GM21786 (cell line): ENCODE data around the gene FOCAD.
"Not testable (repeated sequence)": the region's sequence is repeated elsewhere in the genome, so short reads cannot be mapped to it uniquely, and the experiment has no call there.

Experiments used
- ATAC-seq: cut with Tn5 transposase; IDR thresholded peaks from one replicate; pipeline ENCODE4 v1.9.1; 2021; ENCODE audit not compliant: unreplicated experiment

The FOCAD gene, protein sequence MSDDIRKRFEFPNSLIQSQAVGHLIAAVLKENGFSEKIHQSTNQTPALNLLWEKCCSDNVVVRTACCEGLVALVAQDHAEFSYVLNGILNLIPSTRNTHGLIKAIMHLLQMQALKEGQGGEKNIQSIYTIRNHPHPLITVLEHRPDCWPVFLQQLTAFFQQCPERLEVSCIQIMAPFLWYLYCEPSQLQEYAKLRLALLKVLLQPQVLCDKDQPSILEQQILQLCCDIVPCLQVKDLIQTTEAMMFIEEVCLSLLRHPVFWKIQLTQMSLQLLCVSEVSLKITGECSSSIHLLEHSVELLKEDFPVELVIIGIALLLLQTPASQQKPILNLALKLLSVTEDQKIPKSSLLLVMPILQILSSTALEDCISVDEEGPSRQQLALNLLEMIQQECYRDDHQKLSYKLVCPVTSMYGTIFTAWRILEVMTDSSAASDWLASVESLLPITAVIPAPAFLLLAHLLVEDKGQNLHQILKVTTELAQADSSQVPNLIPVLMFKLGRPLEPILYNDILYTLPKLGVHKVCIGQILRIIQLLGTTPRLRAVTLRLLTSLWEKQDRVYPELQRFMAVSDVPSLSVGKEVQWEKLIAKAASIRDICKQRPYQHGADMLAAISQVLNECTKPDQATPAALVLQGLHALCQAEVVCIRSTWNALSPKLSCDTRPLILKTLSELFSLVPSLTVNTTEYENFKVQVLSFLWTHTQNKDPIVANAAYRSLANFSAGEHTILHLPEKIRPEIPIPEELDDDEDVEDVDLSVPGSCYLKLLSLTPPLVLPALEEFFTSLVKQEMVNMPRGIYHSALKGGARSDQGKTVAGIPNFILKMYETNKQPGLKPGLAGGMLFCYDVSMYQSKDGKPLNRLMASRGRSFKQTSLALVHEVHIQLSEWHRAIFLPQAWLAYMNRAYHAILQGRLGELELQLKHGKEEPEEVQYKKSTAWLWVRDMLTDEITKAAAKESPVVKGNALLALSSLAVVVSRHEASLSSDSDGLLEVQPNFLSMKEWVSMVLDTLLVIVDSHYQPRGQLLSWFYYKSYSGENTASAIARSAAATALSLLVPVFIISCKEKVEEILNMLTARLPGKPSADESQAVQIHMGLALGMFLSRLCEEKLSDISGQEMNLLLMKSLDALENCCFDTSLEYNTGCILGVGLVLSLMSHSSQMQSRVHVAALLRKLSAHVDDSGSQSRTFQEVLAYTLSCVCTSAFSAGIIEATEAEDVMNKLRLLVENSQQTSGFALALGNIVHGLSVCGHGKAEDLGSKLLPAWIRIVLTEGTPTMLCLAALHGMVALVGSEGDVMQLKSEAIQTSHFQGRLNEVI (N-terminal part only)

DNA sequence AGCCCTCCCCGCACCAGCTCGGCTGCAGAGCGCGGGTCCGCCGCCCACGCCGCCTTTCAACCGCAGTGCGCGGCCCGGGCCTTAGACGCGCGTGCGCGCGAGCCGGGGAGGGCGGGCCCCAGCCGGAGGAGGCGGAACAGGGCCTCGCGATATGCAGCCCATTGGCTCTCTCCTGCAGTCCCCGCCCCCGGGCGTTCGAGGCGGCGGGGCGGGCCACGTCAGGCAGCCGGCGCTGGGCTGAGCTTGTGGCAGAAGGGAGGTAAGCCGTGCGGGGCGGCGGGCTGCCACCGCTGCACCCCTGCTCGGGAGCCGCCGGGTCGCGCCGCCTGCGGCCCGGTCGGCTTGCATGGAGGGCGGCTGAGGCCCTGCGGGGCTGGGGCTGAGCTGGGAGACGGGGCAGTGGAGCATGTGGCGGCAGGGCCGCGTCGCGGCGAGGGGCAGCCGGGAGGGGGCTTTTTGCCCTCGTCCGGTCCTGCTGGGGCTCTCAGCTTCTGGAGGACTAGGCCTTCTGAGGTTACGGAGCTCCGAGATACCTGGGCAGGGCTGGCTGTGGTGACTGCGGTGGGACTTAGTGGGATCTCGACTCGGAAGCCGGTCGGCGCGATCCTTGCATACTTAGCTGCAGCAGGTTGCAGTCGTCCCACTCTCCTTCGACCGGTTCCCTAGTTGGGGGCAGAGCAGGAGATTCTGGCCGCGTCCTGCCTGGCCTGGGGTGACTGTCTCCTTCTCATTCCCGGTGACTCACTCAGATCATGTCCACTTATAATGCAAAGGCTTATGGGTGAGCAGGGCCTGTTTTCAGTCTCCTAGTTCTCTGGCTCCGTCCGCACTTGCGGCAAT is at the start of gene FOCAD:
TSS of gene FOCAD (plus strand) at position 225 of the 840 bp plus-strand sequence. CDS start 31,095 bp downstream, outside the sequence.
- peak; percentile 96 for ATAC-seq

DNA sequence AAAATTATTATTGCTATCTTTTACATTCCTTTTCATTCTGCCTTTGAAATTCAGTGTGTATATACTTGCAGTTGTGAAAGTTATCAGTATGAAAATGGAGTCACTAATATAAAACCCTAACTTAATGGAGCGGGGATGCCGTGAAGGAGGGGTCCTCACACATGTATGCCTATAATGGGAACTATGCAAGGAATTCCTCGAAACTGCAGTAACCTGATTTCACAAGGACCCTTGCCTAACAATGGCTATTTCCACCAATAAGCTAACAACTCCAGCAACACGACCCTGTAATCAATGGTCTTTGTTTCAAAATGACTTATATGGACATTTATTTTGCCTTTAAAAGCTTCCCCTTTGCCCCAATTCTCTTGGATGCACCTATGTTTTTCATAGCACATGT is 49.2 kb upstream of the FOCAD start:
- no peak for ATAC-seq

GRCh38 chr9:20636888-20637440 is 47.1 kb upstream of the FOCAD start:
- no peak for ATAC-seq

- peak; percentile 89 for ATAC-seq
These were observed 43.5 kb upstream of the FOCAD start for GRCh38 chr9:20640331-20641187.

DNA sequence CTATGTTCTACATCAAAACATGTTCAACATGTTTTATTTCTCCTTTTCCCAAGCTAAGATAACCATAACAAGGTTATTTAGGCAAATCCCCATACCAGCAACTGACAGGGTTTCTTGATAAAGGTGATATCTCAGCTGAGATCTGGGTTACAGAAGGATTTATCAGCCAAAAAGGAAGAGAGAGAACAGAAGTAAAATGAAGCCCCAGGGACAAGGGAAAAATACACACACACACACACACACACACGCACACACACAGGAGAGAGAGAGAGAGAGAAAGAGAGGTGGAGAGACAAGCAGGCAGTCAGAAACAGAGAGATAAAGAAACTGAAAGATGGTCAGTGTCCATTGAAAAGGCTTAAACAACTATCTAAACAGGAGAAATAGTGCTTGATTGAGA is 42.0 kb upstream of the FOCAD start:
- ATAC-seq: no peak

- no peak for ATAC-seq
These were observed 40.4 kb upstream of the FOCAD start for GRCh38 chr9:20643660-20644059.

GRCh38 chr9:20646656-20647055 is 37.4 kb upstream of the FOCAD start:
- ATAC-seq: no peak

GRCh38 chr9:20649381-20649780 is 34.7 kb upstream of the FOCAD start:
- no peak for ATAC-seq

DNA sequence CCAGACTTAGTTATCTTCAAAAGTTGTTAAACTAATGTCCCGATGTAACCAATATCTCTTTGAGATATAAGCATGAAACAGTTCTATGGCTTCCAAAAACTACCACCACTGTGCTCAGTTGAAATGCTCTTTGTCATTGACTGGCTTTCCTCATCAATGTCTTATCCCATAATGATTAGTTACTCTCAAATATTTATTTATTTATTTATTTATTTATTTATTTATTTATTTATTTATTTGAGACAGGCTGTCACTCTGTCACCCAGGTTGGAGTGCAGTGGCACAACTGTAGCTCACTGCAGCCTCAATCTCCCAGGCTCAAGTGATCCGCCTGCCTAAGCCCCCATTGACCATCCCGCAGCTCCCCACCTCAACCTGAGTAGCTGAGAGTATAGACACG is 33.7 kb upstream of the FOCAD start:
- no peak for ATAC-seq

DNA sequence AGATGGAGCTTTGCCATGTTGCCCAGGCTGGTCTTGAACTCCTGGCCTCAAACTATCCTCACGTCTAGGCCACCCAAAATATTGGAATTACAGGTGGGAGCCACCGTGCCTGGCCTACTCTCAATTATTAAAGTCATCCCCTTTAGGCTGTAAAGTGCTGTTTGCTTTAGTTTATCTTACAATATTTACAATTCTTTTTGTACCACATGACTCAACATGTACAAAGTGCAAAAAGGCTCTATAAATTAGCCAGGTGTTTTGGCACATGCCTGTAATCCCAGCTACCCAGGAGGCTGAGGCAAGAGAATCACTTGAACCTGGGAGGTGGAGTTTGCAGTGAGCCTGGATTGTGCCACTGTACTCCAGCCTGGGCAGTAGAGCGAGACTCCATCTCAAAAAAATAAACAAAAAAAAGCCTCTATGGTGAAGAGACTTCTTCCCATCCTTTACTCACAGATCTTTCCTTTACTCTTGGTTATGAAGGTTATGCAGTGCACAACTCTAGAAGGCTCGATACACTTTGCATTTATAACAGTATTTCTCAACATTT is 33.2 kb upstream of the FOCAD start:
- no peak for ATAC-seq

DNA sequence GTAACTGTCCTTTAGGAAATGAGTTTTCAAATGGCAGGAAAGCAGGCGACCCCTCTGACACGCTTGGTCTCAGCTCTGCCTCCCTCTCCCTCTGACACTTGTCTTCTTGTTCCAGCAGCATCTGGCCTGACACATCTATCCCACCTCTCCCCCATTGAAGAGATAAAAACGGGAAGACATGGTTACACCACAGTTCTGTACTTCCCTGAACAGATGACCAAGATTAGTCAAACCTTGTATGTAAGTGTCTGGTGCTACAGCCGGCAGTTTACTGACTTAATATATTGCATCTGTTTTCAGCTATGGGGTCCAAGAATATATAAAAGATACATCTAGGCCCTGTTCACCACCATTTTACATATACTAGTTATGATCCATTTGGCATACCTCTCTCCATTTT is 32.1 kb upstream of the FOCAD start:
- no peak for ATAC-seq

DNA sequence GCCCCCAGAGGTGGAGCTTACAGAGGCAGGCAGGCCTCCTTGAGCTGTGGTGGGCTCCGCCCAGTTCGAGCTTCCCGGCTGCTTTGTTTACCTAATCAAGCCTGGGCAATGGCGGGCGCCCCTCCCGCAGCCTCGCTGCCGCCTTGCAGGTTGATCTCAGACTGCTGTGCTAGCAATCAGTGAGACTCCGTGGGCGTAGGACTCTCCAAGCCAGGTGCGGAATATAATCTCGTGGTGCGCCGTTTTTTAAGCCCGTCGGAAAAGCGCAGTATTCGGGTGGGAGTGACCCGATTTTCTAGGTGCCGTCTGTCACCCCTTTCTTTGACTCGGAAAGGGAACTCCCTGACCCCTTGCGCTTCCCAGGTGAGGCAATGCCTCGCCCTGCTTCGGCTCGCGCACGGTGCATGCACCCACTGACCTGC is 25.8 kb upstream of the FOCAD start:
- ATAC-seq: not testable (repeated sequence)

GRCh38 chr9:20658677-20659473 is 25.2 kb upstream of the FOCAD start:
- ATAC-seq: no peak

DNA sequence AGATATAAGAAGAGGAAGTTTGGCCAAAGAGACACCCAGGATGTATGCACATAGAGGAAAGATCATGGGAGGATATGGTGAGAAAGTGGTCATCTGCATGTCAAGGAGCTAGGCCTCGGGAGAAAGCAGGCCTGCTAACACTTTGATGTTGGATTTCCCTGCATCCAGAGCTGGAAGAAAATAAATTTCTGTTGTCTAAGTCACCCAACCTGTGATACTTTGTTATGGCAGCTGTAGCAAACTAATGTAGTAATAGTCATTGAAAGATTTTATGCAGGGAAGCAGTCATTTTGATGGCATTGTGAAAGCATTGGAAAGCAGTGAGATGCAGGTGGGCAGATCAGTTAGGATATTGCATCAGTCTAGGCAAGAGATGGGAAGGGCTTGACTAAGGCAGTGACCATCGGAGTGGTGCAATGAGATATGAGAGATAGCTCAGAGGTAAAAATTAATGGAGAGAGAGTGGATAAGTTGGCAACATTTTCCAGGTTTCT is 24.5 kb upstream of the FOCAD start:
- ATAC-seq: no peak

DNA sequence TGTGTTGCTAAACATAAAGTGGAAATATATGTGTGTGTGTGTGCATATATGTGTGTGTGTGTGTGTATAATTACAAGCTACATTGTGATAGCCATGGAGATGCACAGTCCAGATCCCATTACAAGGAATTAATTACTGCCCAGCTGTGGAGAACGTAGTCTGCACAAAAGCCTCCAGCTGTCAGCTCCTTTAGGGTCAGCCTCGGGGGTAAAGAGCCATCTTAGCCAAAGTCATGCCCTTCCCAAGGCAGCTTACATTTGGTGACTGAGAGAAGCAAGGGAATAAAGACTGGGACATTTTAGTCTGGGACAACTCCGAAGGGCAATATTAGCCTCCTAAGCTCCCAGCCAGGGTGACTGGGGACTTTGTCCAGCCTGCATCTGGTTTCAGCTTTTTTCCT is 21.9 kb upstream of the FOCAD start:
- no peak for ATAC-seq

- no peak for ATAC-seq
These were observed 20.9 kb upstream of the FOCAD start for GRCh38 chr9:20663133-20663532.

- ATAC-seq: no peak
These were observed 19.6 kb upstream of the FOCAD start for GRCh38 chr9:20664501-20664900.

GRCh38 chr9:20670395-20670794 is 13.7 kb upstream of the FOCAD start:
- no peak for ATAC-seq
